Effector memory CD8-positive, alpha-beta T cell (primary cell): Measurements from ENCODE around the gene WNT9A.

Experiments used
- ATAC-seq: fragments of 150-1000 bp; cut with Tn5 transposase; replicated peaks from 2 replicates; pipeline ENCODE4 v1.10.0; 2021; ENCODE audit warnings: mild to moderate bottlenecking, moderate library complexity
- DNase-seq, 3 experiments: peaks; one replicate each; pipeline ENCODE4 v3.0.0; 2021
- H3K27ac Mint-ChIP-seq, 2 donors: one replicate each; pipeline ENCODE4 v1.8.0; 2022; ENCODE audit warnings: mild to moderate bottlenecking in 2 of 2, mixed read lengths in 2 of 2, moderate library complexity in 2 of 2
- H3K27me3 Mint-ChIP-seq, 2 donors: one replicate each; pipeline ENCODE4 v1.8.0; 2022; ENCODE audit warnings: mixed read lengths in 2 of 2
- H3K36me3 Mint-ChIP-seq: one replicate; pipeline ENCODE4 v1.8.0; 2022; ENCODE audit warnings: mild to moderate bottlenecking, moderate library complexity, mixed read lengths; ENCODE audit not compliant: insufficient read depth
- H3K4me1 Mint-ChIP-seq, 2 donors: one replicate each; pipeline ENCODE4 v1.8.0; 2022; ENCODE audit warnings: low read depth in 2 of 2, mixed read lengths in 2 of 2
- H3K4me3 Mint-ChIP-seq, 2 donors: one replicate each; pipeline ENCODE4 v1.8.0; 2022; ENCODE audit warnings: mild to moderate bottlenecking in 2 of 2, mixed read lengths in 2 of 2, moderate library complexity in 2 of 2
- H3K9me3 Mint-ChIP-seq, 2 donors: one replicate each; pipeline ENCODE4 v1.8.0; 2022; ENCODE audit warnings: mixed read lengths in 2 of 2

WNT9A gene

GRCh38 chr1:227949954-227950734 lies 2.4 kb upstream of the WNT9A start:
- DNase-seq: no peak
- Mint-ChIP-seq H3K9me3 (no peaks in the 10 kb centered on the region), H3K4me3 (no peak overlapping the region), H3K4me1 (peaks cover 7 to 8% of the 10 kb centered on the region in 2 donors), H3K36me3 (no peaks in the 10 kb centered on the region), H3K27ac (no peak overlapping the region), H3K27me3 (peaks cover 18 to 39% of the 10 kb centered on the region in 2 donors)
- no peak for ATAC-seq

DNA sequence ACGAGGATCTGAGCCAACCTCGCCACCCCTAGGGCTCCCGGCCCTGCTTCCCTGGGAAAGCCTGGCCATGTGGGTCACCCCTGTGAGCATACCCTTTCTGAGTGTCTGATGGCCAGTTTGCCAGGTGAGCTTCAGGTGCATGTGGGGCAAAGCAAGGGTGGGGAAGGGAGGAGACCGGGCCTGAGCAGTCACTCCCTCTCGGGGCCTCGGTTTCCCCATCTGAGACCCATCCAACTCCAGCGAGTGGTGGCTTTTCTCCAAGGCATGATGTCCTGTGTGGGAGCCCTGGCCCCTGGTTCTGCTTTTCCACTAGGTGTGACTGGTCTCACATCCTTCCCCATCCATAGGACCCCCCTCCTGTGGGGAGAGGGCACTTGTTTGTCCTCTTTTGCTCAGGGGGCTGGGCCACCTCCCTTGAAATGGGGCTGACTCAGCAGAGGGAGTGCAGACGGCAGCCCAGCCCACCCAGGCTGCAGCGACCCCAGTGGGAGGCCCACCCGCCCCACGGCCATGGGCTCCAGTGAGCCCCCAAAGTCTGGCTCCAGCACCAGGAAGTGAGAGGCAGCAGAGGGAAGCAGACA lies 1.7 kb upstream of the WNT9A start:
- Mint-ChIP-seq H3K36me3 (no peaks in the 10 kb centered on the region), H3K4me3 (no peak overlapping the region), H3K9me3 (no peaks in the 10 kb centered on the region), H3K4me1 (peaks cover 7 to 8% of the 10 kb centered on the region in 2 donors), H3K27me3 (peaks cover 17 to 37% of the 10 kb centered on the region in 2 donors), H3K27ac (no peak overlapping the region)
- DNase-seq (no peak), ATAC-seq (no peak)

DNA sequence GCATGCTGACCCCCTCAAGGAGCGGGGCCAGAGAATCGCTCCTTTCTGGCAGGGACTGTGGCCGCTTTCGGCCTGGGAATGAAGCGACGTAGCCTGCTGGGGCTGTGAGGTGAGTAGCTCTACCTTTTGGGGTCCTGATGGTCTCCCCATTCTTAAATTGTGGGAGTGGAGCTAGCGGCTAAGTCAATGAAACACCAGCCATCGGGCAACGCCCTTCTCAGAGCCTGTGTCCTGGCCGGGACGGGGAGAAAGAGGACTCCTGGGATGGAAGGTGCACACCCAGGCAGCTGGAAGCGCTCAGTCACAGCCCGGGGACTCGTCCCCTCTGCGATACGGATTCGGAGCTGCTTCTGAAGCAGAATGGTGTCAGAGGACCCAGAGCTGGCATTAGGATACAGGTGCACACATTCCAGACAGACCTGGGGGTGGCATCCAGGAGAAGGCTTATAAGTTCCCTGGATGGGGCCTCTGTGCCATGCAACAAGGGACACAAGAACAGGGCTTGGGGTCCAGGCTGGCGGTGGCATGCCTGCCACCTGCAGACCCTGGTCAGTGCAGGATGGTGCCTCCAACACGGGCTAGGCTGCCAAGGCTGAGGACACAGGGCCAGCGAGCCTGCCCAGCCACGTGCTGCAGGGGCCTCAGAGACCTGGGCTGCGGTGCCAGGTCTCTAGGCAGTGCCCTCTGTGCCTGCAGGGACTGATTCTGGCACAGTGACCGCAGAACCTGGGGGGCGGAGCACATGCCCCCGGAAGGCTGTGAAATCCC lies 945 bp upstream of the WNT9A start:
- no peak for DNase-seq
- peak overlapping the region; percentile 51 to 62 for H3K4me3 Mint-ChIP-seq
- peaks cover 5 to 6% of the 10 kb centered on the region in 2 donors for H3K4me1 Mint-ChIP-seq
- no peaks in the 10 kb centered on the region for H3K36me3 Mint-ChIP-seq
- no peak overlapping the region for H3K27ac Mint-ChIP-seq
- peaks cover 17 to 37% of the 10 kb centered on the region in 2 donors for H3K27me3 Mint-ChIP-seq
- ATAC-seq: no peak
- H3K9me3 Mint-ChIP-seq: no peaks in the 10 kb centered on the region

GRCh38 chr1:227947386-227947675 lies 401 bp downstream of the WNT9A start:
- Mint-ChIP-seq H3K4me1 (peaks cover 4 to 6% of the 10 kb centered on the region in 2 donors), H3K9me3 (no peaks in the 10 kb centered on the region), H3K27ac (no peak overlapping the region), H3K36me3 (no peaks in the 10 kb centered on the region), H3K4me3 (peak overlapping the region; percentile 73 to 80), H3K27me3 (peaks cover 17 to 47% of the 10 kb centered on the region in 2 donors)
- no peak for DNase-seq
- ATAC-seq: no peak

GRCh38 chr1:227946624-227947385 lies 927 bp downstream of the WNT9A start:
- Mint-ChIP-seq H3K4me1 (peaks cover 4 to 6% of the 10 kb centered on the region in 2 donors), H3K9me3 (no peaks in the 10 kb centered on the region), H3K27me3 (peaks cover 17 to 47% of the 10 kb centered on the region in 2 donors), H3K4me3 (peak overlapping the region; percentile 73 to 80), H3K36me3 (no peaks in the 10 kb centered on the region), H3K27ac (no peak overlapping the region)
- peak; percentile 76 for ATAC-seq
- DNase-seq: peak in 2 of 3 experiments; percentile 37 to 43

GRCh38 chr1:227945891-227946623 lies 1.7 kb downstream of the WNT9A start:
- no peak overlapping the region for H3K27ac Mint-ChIP-seq
- H3K36me3 Mint-ChIP-seq: no peaks in the 10 kb centered on the region
- DNase-seq (no peak), ATAC-seq (no peak)
- no peaks in the 10 kb centered on the region for H3K9me3 Mint-ChIP-seq
- peak overlapping the region; percentile 73 to 80 for H3K4me3 Mint-ChIP-seq
- peaks cover 17 to 50% of the 10 kb centered on the region in 2 donors for H3K27me3 Mint-ChIP-seq
- H3K4me1 Mint-ChIP-seq: peaks cover 4 to 7% of the 10 kb centered on the region in 2 donors

GRCh38 chr1:227944931-227945890 lies 2.5 kb downstream of the WNT9A start:
- peaks cover 17 to 52% of the 10 kb centered on the region in 2 donors for H3K27me3 Mint-ChIP-seq
- DNase-seq (no peak), ATAC-seq (no peak)
- no peak overlapping the region for H3K27ac Mint-ChIP-seq
- no peaks in the 10 kb centered on the region for H3K9me3 Mint-ChIP-seq
- no peak overlapping the region for H3K4me3 Mint-ChIP-seq
- peaks cover 4 to 8% of the 10 kb centered on the region in 2 donors for H3K4me1 Mint-ChIP-seq
- H3K36me3 Mint-ChIP-seq: no peaks in the 10 kb centered on the region

DNA sequence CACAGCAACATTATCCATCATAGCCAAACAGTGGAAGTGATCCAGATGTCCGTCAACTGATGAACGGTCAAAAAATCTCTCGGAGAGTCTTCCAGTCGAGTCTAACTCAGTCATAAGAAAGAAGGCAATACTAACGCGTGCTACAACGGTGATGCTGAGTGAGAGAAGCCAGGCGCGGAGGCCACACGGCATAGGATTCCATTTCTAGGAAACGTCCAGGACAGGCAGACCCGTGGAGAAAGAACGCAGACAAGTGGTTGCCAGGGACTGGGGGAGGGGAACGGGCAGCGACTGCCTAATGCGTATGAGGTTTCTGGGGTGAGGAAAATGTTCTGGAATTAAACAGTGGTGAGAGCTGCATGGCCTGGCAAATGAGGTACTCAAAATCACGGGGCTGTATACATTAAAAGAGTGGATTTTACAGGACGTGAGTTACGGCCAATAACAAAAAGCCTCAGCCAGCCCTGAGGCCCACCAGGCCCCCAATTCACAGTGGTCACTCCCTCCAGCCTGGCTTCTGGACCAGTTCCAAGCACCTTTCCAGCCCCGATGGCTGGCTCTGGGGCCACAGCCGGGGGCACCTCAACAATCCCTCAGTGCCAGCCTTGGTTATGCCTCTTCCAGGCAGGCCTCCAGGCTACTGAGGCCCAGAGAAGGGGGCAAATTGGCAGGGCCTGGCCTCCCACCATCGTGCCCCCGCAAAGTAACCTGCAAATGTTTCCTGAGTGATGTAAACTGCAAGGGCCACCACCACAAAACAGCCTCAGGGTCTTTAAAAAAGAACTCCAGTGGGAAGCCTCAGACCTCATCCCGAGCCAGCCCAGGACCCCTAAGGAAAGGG lies 3.4 kb downstream of the WNT9A start:
- H3K27ac Mint-ChIP-seq: no peak overlapping the region
- DNase-seq (no peak), ATAC-seq (no peak)
- no peak overlapping the region for H3K4me3 Mint-ChIP-seq
- H3K4me1 Mint-ChIP-seq: peaks cover 4 to 8% of the 10 kb centered on the region in 2 donors
- H3K27me3 Mint-ChIP-seq: peaks cover 17 to 43% of the 10 kb centered on the region in 2 donors
- H3K9me3 Mint-ChIP-seq: no peaks in the 10 kb centered on the region
- no peaks in the 10 kb centered on the region for H3K36me3 Mint-ChIP-seq

DNA sequence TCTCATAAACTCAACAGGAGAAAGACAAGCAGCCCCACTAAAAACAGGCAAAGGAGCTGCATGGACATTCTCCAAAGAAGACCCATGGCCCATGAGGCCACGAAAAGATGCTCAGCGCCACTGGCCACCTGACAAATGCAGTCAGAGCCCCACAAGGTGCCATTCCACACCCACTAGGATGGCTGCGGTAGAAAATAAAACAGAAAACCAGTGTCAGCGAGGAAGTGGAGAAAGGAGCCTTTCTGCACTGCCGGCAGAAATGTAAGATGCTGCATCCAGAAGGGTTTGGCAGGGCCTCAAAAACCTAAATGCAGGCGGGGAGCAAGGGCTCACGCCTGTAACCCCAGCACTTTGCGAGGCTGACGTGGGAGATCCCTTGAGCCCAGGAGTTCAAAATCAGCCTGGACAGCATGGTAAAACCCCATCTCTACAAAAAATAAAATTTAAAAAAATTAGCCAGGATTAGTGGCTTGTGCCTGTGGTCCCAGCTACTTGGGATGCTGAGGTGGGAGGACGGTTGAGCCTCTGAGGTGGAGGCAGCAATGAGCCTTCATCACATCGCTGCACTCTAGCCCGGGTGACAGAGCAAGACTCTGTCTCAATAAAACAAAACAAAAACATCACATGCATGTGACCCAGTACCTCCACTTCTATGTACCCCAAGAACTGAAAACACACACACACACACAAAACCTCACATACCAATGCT lies 4.2 kb downstream of the WNT9A start:
- ATAC-seq: no peak
- H3K4me1 Mint-ChIP-seq: peaks cover 4 to 6% of the 10 kb centered on the region in 2 donors
- no peaks in the 10 kb centered on the region for H3K9me3 Mint-ChIP-seq
- H3K27ac Mint-ChIP-seq: peak overlapping the region in 1 of 2 donors; percentile 53
- peaks cover 11 to 36% of the 10 kb centered on the region in 2 donors for H3K27me3 Mint-ChIP-seq
- no peaks in the 10 kb centered on the region for H3K36me3 Mint-ChIP-seq
- no peak for DNase-seq
- H3K4me3 Mint-ChIP-seq: no peak overlapping the region

GRCh38 chr1:227942716-227943261 lies 4.9 kb downstream of the WNT9A start:
- peaks cover 8 to 33% of the 10 kb centered on the region in 2 donors for H3K27me3 Mint-ChIP-seq

More at GRCh38 chr1:227942716-227943261, 4.9 kb downstream of the WNT9A start:
- peak overlapping the region in 1 of 2 donors; percentile 53 for H3K27ac Mint-ChIP-seq
- no peak for ATAC-seq
- H3K4me3 Mint-ChIP-seq: no peak overlapping the region
- DNase-seq: no peak
- H3K36me3 Mint-ChIP-seq: no peaks in the 10 kb centered on the region
- peaks cover 3 to 4% of the 10 kb centered on the region in 2 donors for H3K4me1 Mint-ChIP-seq
- H3K9me3 Mint-ChIP-seq: no peaks in the 10 kb centered on the region
